ENCODE data around the gene ATN1.

DNA sequence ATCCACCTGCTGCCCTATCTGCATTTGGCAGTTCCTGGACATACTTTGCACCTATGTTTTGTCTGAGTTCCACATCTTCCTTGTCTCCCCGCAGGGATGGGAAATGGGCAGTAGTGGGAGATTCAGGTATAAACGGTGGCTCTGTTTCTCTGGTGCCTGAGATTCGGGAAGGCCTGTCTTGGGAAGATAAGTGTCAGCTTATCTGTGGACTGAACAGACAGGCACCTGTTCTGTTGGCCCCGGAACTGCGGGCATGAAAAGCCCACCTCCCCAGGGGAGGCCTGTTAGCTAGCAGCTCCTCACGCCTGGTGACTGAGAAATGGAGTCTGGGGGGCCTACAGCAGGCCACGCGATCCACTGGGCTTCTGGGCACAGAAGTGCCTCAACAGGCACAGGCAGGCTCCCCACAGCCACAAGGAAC lies 36.9 kb downstream of the ATN1 start:
- TF ChIP-seq FOXA1 (IDR thresholded peaks at IDR 0.05) (no peak), TARDBP (IDR thresholded peaks at IDR 0.05) (no peak)
